HEK293 (cell line): ENCODE results near the gene UBE4B.

Source experiments
- CTCF ChIA-PET: fragments of 350-600 bp; formaldehyde crosslinking; extraction: SDS; loops from one replicate; lab custom pipeline; 2021; ENCODE audit warnings: antibody characterized with exemption; lab: Yijun Ruan, JAX
- POLR2A ChIA-PET: fragments of 300-600 bp; formaldehyde crosslinking; extraction: SDS; loops from one replicate; lab custom pipeline; 2020; ENCODE audit warnings: antibody characterized with exemption, inconsistent platforms; lab: Yijun Ruan, JAX
- H3K27ac ChIP-seq: fragments of 200-500 bp; sonication (Bioruptor generic); 2 replicates; pipeline ENCODE4 v1.5.1; 2014; ENCODE audit warnings: low read depth, low read length, control low read depth, inconsistent platforms; ENCODE audit errors: extremely low read depth
- H3K36me3 ChIP-seq, 2 experiments: fragments of 200-500 bp in 1 of 2; sonication (Bioruptor generic) in 1 of 2; 1 replicate in 1 of 2; 2 replicates in 1 of 2; pipeline ENCODE4 v1.5.1; 2014 to 2017; ENCODE audit warnings: inconsistent platforms in 2 of 2, low read length in 2 of 2; ENCODE audit not compliant: control insufficient read depth in 2 of 2, insufficient read depth in 1 of 2
- H3K4me1 ChIP-seq: fragments of 200-500 bp; sonication (Bioruptor generic); 2 replicates; pipeline ENCODE4 v1.5.1; 2014; ENCODE audit warnings: mild to moderate bottlenecking, low read length, inconsistent platforms; ENCODE audit not compliant: control insufficient read depth, insufficient read depth
- H3K4me3 ChIP-seq: 2 replicates; pipeline ENCODE4 v1.5.1; 2011; ENCODE audit warnings: low read depth, mild to moderate bottlenecking, control low read depth, low read length, moderate library complexity
- H3K9me3 ChIP-seq: fragments of 200-500 bp; sonication (Bioruptor generic); 2 replicates; pipeline ENCODE4 v1.5.1; 2014; ENCODE audit warnings: low read depth, low read length, inconsistent platforms; ENCODE audit not compliant: control insufficient read depth, insufficient read depth
- BCL6B ChIP-seq: fragments of 450-650 bp; formaldehyde crosslinking; IDR thresholded peaks from 2 replicates; pipeline ENCODE4 v1.5.1; 2017; ENCODE audit warnings: missing biosample characterization, missing genetic modification characterization
- PRDM1 ChIP-seq: fragments of 450-650 bp; formaldehyde crosslinking; IDR thresholded peaks from 2 replicates; pipeline ENCODE4; 2016; ENCODE audit warnings: missing biosample characterization, missing genetic modification characterization
- SP2 ChIP-seq: fragments of 450-650 bp; formaldehyde crosslinking; IDR thresholded peaks from 2 replicates; pipeline ENCODE4 v1.5.1; 2016; ENCODE audit warnings: missing biosample characterization, missing genetic modification characterization
- SP7 ChIP-seq: fragments of 450-650 bp; formaldehyde crosslinking; IDR thresholded peaks from 2 replicates; pipeline ENCODE4 v1.5.1; 2016; ENCODE audit warnings: missing biosample characterization, missing genetic modification characterization
- ZBTB11 ChIP-seq: fragments of 450-650 bp; formaldehyde crosslinking; conservative IDR thresholded peaks from 2 replicates; pipeline ENCODE4 v1.5.1; 2016; ENCODE audit warnings: low read depth, missing biosample characterization, missing genetic modification characterization
- ZNF16 ChIP-seq: fragments of 450-650 bp; formaldehyde crosslinking; IDR thresholded peaks from 2 replicates; pipeline ENCODE4 v1.5.1; 2016; ENCODE audit warnings: low read depth, missing biosample characterization, missing genetic modification characterization
- ZNF510 ChIP-seq: fragments of 450-650 bp; formaldehyde crosslinking; IDR thresholded peaks from 2 replicates; pipeline ENCODE4 v1.5.1; 2018; ENCODE audit warnings: mild to moderate bottlenecking, missing genetic modification characterization, missing biosample characterization; ENCODE audit not compliant: insufficient replicate concordance
- ZNF621 ChIP-seq: fragments of 450-650 bp; formaldehyde crosslinking; IDR thresholded peaks from 2 replicates; pipeline ENCODE4 v1.5.1; 2017; ENCODE audit warnings: missing biosample characterization, missing genetic modification characterization
- ZNF645 ChIP-seq: fragments of 450-650 bp; formaldehyde crosslinking; IDR thresholded peaks from 2 replicates; pipeline ENCODE4; 2016; ENCODE audit warnings: missing biosample characterization, missing genetic modification characterization
- ZNF654 ChIP-seq: fragments of 450-650 bp; formaldehyde crosslinking; IDR thresholded peaks from 2 replicates; pipeline ENCODE4 v1.5.1; 2016; ENCODE audit warnings: low read depth, missing biosample characterization, missing genetic modification characterization
- ZNF701 ChIP-seq: fragments of 450-650 bp; formaldehyde crosslinking; IDR thresholded peaks from 2 replicates; pipeline ENCODE4 v1.5.1; 2016; ENCODE audit warnings: missing biosample characterization, missing genetic modification characterization
- ZNF707 ChIP-seq: fragments of 450-650 bp; formaldehyde crosslinking; IDR thresholded peaks from 2 replicates; pipeline ENCODE4 v1.5.1; 2016; ENCODE audit warnings: missing biosample characterization, missing genetic modification characterization
- ZNF768 ChIP-seq: fragments of 450-650 bp; formaldehyde crosslinking; IDR thresholded peaks from 2 replicates; pipeline ENCODE4 v1.5.1; 2018; ENCODE audit warnings: missing biosample characterization, mild to moderate bottlenecking, missing genetic modification characterization
- ZXDB ChIP-seq: fragments of 450-650 bp; formaldehyde crosslinking; IDR thresholded peaks from 2 replicates; pipeline ENCODE4 v1.5.1; 2016; ENCODE audit warnings: missing biosample characterization, missing genetic modification characterization
- TF ChIP-seq, protein P1 (sequence below): fragments of 450-650 bp; formaldehyde crosslinking; IDR thresholded peaks from 2 replicates; pipeline ENCODE4 v1.5.1; 2016; ENCODE audit warnings: missing biosample characterization, missing genetic modification characterization, low read depth
- TF ChIP-seq, protein P2 (sequence below): IDR thresholded peaks from 2 replicates; pipeline ENCODE4 v1.6.1; 2011; ENCODE audit warnings: mild to moderate bottlenecking, low read depth, low read length, borderline replicate concordance

Gene UBE4B

DNA sequence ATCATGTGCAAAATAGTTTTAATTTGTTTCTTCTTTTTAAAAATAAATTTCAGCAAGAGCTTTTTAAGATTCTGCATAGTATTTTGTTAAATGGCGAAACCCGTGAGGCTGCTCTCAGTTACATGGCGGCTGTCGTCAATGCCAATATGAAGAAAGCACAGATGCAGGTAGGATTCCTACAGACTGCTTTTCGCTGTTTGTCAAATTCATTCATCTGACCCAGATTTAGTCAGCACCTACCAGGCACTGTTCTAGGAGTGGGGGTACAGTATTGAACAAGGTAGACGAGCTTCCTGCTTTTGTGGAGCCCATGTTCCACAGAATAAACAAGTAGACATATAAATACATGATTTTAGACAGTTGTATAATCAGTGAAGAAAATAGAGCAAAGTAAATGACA lies 99.6 kb downstream of the UBE4B start (continued):
- TF ChIP-seq, protein P1, sequence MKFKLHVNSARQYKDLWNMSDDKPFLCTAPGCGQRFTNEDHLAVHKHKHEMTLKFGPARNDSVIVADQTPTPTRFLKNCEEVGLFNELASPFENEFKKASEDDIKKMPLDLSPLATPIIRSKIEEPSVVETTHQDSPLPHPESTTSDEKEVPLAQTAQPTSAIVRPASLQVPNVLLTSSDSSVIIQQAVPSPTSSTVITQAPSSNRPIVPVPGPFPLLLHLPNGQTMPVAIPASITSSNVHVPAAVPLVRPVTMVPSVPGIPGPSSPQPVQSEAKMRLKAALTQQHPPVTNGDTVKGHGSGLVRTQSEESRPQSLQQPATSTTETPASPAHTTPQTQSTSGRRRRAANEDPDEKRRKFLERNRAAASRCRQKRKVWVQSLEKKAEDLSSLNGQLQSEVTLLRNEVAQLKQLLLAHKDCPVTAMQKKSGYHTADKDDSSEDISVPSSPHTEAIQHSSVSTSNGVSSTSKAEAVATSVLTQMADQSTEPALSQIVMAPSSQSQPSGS (tag by site-specific recombination), result no peak
- no peak for TF ChIP-seq ZNF707 (tag by site-specific recombination)
- no peak for TF ChIP-seq PRDM1 (tag by site-specific recombination)
- no peak for TF ChIP-seq ZNF510
- no peak for TF ChIP-seq ZNF621 (tag by site-specific recombination)

GRCh38 chr1:10132852-10133251 lies 100.1 kb downstream of the UBE4B start:
- no peaks in the 10 kb centered on the region for H3K4me1 ChIP-seq
- H3K9me3 ChIP-seq, result no peaks in the 10 kb centered on the region
- H3K27ac ChIP-seq, result no peak overlapping the region
- ChIA-PET POLR2A (no interaction called here), CTCF (interaction anchor here (1.2 kb wide), 1 partner anchor 183 kb away, joined by 3 read pairs; no protein-coding TSS in a partner anchor)
- no peak for TF ChIP-seq SP7 (tag by site-specific recombination)
- TF ChIP-seq ZNF701, result no peak
- no peak for TF ChIP-seq SP2 (tag by site-specific recombination)
- no peak for TF ChIP-seq ZXDB (tag by site-specific recombination)
- no peak for TF ChIP-seq ZNF654 (tag by site-specific recombination)
- no peak for TF ChIP-seq ZNF768 (tag by site-specific recombination)
- no peak for TF ChIP-seq ZNF645 (tag by site-specific recombination)
- TF ChIP-seq, protein P2, sequence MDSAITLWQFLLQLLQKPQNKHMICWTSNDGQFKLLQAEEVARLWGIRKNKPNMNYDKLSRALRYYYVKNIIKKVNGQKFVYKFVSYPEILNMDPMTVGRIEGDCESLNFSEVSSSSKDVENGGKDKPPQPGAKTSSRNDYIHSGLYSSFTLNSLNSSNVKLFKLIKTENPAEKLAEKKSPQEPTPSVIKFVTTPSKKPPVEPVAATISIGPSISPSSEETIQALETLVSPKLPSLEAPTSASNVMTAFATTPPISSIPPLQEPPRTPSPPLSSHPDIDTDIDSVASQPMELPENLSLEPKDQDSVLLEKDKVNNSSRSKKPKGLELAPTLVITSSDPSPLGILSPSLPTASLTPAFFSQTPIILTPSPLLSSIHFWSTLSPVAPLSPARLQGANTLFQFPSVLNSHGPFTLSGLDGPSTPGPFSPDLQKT, result no peak
- no peak for TF ChIP-seq BCL6B (tag by site-specific recombination)
- TF ChIP-seq ZNF16 (tag by site-specific recombination), result no peak
- TF ChIP-seq ZBTB11 (tag by site-specific recombination), result no peak
- no peak overlapping the region for H3K4me3 ChIP-seq
- H3K36me3 ChIP-seq, result peaks cover 25 to 86% of the 10 kb centered on the region in 2 experiments; a peak in 2 of 3 replicates
